Measurements from ENCODE around the gene CD24.
A peak's percentile ranks its signal among the peaks of the same experiment; 100 is the strongest.
"Not testable (repeated sequence)": the region's sequence is repeated elsewhere in the genome, so short reads cannot be mapped to it uniquely, and the experiment has no call there.

CD24 gene

DNA sequence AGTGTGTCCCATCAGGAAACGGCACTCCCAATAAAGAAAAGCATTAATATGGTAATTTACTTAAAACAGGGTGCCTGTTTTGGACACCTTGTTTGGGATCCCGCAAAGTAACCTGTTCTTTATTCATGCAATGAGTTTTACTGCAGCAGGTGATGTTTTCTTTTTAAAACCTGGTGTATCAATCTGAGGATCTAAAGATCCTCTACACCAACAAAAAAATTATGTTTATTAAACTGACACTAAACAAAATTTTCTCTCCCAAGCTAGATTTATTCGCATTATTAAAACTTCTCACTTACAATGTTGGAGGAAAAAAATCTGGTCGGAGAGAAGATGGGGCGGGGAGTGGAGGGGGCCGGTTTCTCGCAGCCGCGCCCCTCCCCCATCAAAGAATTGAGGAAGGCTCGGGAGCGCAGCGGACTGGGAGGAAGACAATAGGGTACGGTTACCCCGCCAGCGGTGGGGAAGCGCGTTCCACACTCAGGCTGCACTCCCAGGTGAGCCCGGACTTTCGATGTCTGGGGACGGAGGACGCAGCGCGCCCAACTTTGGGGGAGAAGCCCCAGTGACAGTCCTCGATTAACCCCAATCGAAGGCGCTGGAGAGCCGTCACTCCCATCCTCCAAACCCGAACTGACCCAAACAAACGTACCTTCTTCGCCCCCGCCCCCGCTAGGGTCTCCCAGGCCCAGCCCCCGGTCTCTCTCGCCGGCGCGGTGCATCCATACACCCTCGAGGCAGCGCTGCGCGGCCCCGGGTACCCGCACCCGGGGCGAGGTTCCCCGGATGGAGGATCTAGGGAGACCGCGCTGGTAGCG is 1.3 kb downstream of the CD24 start:
- no peak for DNase-seq (ENCODE audit: low read depth, low spot score)

DNA sequence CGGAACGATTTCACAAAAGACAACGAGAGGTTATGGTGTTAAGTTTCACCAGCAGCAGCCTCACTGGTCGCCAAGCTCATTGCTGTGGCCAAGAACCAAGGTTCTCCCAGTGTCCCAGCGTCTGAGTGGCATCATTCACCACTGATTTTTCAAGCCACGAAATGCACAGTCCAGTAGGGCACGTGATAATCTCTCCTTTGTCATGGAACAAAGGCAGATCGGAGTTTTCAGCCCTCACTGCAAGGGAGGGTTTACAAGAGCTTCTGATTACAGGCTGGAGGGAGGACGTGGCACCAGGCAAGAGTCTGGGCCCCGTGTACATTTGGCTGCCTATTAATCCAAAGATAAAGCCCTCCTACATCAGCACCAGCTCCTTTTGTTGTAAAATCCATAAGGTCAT is 2.0 kb downstream of the CD24 start:
- no peak for DNase-seq (ENCODE audit: low read depth, low spot score)

More for the DNA sequence above, 1.3 kb downstream of the CD24 start:
- H3K4me3 ChIP-seq (ENCODE audit: low read length), result no peak overlapping the region

DNA sequence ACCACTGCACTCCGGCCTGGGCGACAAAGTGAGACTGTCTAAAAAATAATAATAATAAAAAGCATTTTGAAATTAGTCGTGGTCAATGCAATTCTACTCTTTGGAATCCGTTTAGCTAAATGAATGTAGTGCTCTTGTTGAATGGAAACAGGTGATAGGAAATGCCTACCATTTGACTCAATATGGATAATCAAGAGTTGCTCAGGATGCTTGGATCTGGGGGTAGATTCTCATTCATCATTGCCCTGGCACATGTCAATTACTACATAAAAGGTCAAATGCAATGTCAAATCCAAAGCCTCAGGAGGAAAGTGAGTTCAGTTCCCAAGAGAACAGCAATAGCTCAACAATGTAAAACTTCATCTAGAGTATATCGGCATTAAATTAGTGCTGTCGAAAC is 3.8 kb downstream of the CD24 start:
- H3K4me3 ChIP-seq (ENCODE audit: low read length), result not testable (repeated sequence)

More for the DNA sequence above, 2.0 kb downstream of the CD24 start:
- H3K4me3 ChIP-seq (ENCODE audit: low read length), result no peak overlapping the region

DNA sequence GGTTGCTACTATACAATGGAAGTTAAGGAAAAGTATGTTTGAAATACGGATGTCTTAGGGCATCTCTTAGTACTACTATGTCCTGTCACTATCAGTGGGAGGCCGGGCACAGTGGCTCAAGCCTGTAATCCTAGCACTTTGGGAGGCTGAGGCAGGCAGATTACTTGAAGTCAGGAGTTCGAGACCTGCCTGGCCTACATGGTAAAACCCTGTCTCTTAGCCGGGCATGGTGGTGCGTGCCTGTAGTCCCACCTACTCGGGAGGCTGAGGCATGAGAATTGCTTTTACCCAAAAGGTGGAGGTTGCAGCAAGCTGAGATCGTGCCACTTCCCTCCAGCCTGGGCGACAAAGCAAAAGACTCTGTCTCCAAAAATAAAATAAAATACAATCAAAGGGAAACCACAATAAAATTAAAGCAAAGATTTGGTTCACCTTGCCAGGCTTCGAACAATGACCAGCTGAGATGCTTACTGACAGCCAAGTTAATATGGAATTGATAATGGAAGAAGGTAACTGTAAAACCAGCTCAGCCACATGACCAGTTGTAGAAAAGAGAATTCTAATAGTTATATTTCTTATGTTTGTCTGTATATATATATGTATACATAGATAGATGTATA is 6.5 kb downstream of the CD24 start:
- DNase-seq (ENCODE audit: low read depth, low spot score), result no peak
- H3K4me3 ChIP-seq (ENCODE audit: low read length), result no peak overlapping the region

More for the DNA sequence above, 3.8 kb downstream of the CD24 start:
- DNase-seq (ENCODE audit: low read depth, low spot score), result not testable (repeated sequence)

DNA sequence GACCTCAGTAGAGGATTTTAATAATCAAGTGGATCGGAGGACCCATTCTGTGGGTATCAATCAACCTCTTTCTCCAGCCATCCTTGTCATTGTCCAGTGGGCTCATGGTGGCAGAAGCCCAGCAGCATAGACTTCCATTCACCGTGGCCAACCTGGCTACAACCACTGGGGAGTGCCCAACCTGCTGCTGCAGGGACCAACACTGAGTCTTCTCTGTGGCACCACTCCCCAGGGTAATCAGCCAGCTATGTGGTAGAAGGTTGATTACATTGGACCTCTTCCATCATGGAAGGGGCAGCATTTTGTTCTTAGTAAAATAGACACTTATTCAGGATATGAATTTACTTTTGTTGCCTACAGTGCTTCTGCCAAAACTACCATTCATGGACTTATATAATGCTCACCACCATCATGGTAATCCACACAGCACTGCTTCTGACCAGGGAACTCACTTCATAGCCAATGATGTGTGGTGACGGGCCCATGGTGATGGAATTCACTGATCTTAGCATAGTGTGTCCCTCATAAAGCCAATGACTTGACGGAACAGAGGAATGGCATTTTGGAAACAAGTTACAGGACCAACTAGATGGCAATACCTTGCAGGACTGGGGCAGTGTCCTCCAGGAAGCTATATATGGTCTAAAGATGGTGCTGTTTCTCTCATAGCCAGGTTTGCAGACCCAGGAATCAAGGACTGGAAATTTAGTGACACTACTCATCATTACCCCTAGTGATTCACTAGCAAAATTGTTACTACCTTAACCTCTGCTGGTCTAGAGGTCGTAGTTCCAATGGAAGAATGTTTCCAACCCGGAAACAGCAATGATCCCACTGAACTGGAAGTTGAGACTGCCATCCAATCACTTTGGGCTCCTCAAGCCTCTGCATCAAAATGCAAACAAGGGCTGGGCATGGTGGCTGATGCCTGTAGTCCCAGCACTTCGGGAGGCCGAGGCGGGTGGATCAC is 7.6 kb downstream of the CD24 start:
- no peak for DNase-seq (ENCODE audit: low read depth, low spot score)
- H3K4me3 ChIP-seq (ENCODE audit: low read length), result no peak overlapping the region

DNA sequence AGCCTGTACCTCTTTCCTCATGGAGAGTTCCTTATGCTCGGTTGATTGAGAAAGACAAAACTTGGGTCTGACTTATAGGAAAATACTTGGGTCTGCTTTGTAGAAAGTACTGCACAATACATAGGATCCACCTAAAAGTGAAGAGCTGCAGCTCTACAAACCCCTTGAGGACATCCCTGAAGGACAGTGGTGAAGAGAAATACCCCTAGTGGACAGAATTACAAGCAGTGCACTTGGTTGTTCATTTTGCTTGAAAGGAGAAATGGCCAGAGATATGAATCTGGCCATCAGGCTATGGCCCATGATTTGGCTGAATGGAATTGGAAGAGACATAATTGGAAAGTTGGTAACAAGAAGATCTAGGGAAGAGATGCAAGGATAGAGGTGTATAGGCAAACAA is 8.3 kb downstream of the CD24 start:
- no peak for DNase-seq (ENCODE audit: low read depth, low spot score)
- H3K4me3 ChIP-seq (ENCODE audit: low read length), result no peak overlapping the region

DNA sequence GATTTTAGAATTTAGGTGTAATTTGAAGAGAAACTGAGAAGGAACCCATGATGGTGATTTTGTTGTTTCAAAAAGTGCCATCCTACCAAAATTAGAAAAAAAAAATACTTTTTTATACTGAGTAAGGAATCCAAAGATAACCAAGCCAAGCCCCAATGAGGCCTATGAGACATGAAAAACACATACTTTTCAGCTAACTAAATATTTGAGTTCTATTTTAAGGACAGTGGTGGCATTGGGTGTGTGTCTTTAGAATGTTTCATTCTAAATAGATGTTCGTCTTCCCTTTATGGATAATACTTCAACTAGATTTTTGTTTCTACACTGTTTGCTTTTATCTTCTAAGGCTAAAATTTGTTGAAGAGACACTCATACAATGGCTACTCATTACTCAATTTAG is 9.6 kb downstream of the CD24 start:
- no peak for DNase-seq (ENCODE audit: low read depth, low spot score)
- no peak overlapping the region for H3K4me3 ChIP-seq (ENCODE audit: low read length)

DNA sequence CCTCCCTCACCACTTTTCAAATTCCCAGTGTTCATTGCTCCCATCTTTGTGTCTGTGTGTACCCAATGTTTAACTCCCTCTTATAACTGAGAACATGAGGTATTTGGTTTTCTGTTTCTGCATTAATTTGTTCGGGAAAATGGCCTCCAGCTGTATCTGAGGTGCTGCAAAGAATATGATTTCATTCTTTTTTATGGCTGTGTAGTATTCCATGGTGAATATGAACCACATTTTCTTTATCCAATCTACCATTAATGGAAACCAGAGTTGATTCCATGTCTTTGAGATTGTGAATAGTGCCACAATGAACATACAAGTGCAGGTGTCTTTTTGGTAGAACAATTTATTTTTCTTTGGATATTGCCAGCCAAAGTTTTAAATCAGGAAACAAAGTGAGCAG is 10.4 kb downstream of the CD24 start:
- DNase-seq (ENCODE audit: low read depth, low spot score), result no peak
- H3K4me3 ChIP-seq (ENCODE audit: low read length), result no peak overlapping the region

DNA sequence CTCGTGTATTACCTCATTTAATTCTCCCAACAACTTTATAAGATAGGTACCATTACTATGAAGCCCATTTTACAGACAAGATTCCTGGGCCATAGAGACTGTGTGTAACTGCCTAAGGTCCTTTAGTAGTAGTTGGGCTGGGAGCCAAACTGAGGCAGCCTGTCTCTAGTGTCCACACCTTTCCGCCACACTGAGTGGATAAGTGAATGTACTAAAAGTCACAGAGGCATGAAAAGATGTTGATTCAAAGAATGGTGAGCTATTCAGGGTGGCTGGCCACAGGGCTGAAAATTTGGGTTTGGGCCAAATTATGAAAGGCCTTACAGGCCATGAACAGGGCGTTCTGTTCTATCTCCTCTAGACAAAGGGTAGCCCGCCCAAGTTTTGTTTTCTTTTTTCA is 11.0 kb downstream of the CD24 start:
- DNase-seq (ENCODE audit: low read depth, low spot score), result no peak
- no peak overlapping the region for H3K4me3 ChIP-seq (ENCODE audit: low read length)

DNA sequence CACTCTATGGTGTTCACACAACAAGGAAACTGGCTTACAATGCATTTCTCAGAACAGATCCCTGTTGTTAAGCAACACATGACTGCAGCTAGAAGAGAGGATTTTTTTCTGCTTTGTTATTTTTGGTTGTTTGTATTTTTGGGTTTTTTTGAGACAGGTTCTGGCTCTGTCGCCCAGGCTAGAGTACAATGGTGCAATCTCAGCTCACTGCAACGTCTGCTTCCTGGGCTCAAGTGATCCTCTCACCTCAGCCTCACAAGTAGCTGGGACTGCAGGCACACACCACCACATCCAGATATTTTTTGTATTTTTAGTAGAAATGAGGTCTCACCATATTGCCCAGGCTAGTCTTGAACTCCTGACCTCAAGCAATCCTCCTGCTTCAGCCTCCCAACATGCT is 12.7 kb downstream of the CD24 start:
- no peak overlapping the region for H3K4me3 ChIP-seq (ENCODE audit: low read length)
- no peak for DNase-seq (ENCODE audit: low read depth, low spot score)

DNA sequence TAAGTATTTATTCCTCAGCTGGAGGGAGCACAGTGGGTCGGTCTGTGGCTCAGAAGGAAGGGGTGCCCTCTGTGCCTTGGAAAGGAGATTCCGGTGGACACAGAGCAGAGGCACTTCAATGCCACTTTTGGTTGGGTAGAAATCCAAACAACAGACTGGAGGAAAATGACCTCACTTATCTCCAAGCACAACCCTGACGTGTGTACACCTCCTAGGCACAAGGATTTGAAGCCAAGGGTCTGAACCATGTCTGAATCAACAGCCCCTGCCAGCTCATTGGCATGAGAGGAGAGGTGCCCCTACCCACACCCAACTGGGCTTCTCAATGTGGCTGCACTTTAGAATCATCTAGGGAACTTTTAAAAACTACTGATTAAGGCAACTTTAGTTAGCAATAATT is 13.4 kb downstream of the CD24 start:
- no peak for DNase-seq (ENCODE audit: low read depth, low spot score)
- H3K4me3 ChIP-seq (ENCODE audit: low read length), result no peak overlapping the region

DNA sequence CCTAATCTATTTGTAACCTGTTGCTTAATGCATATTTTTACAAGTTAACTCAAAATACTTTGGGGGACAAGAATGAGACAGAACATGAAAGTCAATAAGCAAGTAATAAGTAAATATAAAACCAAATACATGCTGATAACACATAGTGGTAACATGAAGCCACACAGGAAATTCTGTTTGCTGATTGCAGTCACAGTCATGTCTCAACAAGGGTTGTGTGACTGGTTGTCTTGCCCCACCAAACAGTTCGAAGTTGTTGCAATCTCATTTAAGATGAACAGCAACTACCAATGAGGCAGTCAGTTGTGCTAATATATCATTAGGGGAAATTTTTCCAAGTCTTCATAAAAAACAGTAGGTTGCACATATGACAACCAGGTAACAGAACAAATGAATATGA is 14.5 kb downstream of the CD24 start:
- no peak overlapping the region for H3K4me3 ChIP-seq (ENCODE audit: low read length)
- DNase-seq (ENCODE audit: low read depth, low spot score), result no peak

DNA sequence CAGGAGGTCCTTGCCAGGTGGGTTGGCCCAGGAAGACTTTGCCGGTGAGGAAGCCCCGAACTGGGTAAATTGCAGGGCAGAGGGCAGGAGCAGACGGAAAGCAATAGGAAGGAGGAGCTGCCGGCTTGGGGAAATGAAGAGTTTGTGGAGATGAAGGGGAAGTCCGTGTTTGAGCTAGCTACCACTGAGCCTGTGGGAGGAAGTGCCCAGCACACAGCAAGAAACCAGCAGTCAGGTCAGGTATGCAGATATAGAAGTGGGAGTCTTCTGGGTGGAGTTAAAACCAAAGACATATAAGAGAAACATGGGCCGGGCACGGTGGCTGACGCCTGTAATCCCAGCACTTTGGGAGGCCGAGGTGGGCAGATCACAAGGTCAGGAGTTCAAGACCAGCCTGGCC is 34.7 kb downstream of the CD24 start:
- H3K4me3 ChIP-seq (ENCODE audit: low read length), result no peak overlapping the region
- DNase-seq (ENCODE audit: low read depth, low spot score), result no peak

DNA sequence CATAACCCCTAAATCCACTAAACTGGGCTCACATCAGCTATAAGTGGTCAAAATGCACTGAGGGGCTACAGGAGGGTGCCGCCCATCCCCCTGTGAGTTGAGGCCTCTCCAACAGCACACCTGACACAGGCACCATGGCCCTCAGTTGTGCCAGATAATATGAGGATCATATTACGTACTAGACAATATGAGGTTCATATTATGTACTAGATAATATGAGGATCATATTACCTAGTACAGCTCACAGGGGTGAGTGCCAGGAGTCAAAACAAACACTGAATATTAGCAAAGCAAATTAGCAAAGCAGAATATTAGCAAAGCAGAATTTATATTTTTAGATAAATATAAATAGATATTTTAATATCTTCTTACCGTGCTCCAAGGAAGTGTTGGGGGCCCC is 35.3 kb downstream of the CD24 start:
- no peak for DNase-seq (ENCODE audit: low read depth, low spot score)
- no peak overlapping the region for H3K4me3 ChIP-seq (ENCODE audit: low read length)

DNA sequence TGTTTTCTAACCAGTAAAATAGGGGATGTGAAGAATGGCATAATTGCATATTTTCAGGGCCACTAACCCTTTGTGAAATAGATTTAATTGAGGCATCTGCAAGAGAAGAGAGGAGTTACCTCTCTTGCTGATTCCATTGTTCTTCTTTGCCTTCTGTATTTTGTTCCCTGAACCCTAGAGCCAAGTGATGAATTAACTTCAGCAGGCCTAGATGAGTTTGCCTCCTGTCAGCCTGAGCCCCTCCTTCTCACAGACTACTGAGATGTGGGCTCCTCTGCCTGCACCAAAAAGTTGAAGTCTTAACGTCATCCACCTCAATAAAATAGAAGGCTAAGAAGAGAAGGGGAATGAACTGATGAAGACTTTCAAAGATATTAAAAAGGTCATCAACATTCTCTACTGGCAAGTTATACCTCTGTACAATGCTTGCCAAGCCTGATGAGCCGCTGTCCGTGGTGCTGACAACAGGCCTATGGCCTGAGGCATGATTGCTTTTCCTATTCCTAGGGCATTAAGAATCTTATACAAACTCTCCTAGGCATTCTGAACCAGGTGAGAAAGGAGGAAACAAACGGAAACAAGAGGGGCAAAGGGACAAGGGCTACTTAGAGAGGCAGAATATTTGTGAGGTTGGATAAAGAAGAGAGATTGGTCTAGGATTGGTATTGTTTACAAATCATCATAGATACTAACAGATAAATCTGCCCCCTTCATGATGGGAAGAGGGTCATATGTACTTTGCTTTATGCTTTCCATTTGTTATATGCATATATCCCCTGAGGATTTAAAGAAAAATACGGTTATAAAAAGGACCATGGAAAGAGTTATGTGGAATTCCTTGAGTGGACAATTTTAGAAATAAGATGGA is 46.8 kb downstream of the CD24 start:
- no peak overlapping the region for H3K4me3 ChIP-seq (ENCODE audit: low read length)
- DNase-seq (ENCODE audit: low read depth, low spot score), result peak; percentile 37

DNA sequence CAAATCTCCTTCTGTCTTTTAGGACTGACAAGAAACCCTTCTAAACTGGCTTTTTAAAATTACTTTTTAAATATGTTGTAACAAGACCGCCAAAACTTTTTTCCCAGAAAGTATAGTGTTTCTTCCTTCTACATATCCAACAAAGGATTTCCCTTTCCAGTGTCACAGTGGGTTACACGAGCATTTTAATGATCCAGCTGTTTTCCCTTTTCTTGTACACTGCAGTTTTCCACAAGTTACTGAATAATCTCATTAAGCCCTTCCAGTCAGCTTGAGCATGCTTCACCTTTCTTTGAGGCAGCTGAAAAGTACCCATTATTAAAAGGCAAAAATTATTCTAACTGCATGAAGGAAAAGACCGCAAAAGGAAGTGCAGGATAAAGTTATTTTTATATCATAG is 48.6 kb downstream of the CD24 start:
- DNase-seq (ENCODE audit: low read depth, low spot score), result no peak
- H3K4me3 ChIP-seq (ENCODE audit: low read length), result no peak overlapping the region

DNA sequence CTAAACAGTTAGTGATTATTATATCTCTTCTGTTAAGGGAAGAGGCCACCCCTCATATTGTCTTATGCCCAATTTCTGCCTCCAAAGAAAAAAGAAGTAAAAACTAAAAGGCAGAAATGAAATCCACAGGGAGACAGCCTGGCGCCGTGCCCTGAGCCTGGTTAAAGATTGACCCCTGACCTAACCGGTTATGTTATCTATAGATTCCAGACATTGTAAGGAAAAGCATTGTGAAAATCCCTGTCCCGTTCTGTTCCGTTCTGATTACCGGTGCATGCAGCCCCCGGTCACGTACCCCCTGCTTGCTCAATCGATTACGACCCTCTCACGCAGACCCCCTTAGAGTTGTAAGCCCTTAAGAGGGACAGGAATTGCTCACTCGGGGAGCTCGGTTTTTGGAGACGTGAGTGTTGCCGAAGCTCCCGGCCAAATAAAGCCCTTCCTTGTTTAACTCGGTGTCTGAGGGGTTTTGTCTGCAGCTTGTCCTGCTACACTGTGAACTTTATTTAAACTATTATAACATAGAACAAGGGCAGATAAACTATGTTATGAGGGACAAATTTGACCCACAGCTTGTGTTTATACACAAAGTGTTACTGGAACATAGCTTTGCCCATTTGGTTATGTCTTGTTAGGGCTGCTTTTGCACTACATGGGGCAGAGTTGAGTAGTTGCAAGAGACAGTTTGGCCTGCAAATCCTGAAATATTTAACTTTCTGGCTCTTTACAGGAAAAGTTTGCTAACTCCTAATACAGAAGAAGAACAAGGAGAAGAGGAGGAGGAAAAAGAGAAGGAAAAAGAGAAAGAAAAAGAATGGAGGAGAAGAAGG is 49.6 kb downstream of the CD24 start:
- no peak overlapping the region for H3K4me3 ChIP-seq (ENCODE audit: low read length)
- no peak for DNase-seq (ENCODE audit: low read depth, low spot score)

DNA sequence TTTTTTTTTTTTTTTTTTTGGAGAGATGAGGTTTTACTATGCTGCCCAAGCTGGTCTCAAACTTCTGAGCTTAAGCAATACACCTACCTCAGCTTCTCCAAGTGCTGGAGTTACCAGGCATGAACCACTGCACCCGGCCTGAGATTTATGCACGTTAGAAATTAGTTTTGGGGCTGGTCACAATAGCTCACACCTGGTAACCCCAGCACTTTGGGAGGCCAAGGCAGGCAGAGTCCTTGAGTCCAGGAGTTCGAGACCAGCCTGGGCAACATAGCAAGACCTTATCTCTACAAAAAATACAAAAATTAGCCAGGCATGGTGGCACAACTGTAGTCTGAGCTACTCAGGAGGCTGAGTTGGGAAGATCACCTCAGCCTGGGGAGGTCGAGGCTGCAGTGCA is 51.9 kb downstream of the CD24 start:
- no peak for DNase-seq (ENCODE audit: low read depth, low spot score)
- H3K4me3 ChIP-seq (ENCODE audit: low read length), result no peak overlapping the region
